ENCODE data around the gene MIF. TPM values are rescaled to one million over a fixed set of nuclear protein-coding genes. Genes with fewer than 3 reads are reported as not detected.

Gene MIF
- total RNA-seq, 1 donor from 2014 or later = 1,136 TPM

GRCh38 chr22:23884140-23884539 is 10.0 kb upstream of the MIF start:
- Mint-ChIP-seq H3K4me3 (no peak overlapping the region), H3K27ac (no peak overlapping the region), H3K27me3 (ENCODE audit: insufficient read depth) (no peaks in the 10 kb centered on the region), H3K36me3 (ENCODE audit: low read depth) (no peaks in the 10 kb centered on the region), H3K9me3 (no peaks in the 10 kb centered on the region), H3K4me1 (ENCODE audit: low read depth) (no peaks in the 10 kb centered on the region)
- DNase-seq (ENCODE audit: low spot score) = no peak
- intact Hi-C loops (cut with micrococcal nuclease) = no loop called here

DNA sequence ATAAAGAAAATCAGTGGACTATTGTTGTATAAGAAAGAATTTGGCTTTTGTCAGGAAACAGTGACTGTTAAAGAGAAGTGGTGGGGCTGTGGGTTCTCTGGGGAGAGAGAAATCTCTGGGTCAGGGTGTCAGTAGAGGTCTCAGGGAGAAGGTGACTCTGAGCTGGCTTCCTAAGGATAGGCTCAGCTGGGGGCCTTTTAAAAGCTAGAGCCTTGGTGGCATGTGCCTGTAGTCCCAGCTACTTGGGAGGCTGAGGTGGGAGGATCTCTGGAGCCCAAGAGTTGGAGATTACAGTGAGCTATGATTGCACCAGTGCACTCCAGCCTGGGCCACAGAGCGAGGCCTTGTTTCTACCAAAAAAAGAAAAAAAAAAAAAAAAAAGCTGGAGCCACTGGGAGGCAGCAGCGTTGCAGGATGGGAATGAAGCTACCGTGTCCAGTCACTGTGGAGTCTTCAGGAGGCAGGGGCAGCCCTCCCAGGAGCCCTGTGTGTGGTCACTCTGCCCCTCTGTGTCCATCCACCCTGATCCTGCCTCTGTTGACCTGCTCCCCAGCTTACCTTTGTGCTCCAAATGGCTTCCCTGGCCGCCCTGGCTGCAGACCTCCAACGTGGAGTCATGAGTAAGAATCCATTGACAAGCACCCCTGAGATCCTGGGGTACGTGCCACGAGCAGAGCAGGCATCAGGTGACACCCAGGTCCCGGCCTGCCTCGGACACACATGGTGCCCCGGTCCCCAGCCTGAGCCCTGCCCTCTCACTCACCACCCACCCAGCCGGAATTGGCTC is 5.4 kb upstream of the MIF start:
- Mint-ChIP-seq H3K9me3 (no peaks in the 10 kb centered on the region), H3K27ac (no peak overlapping the region), H3K36me3 (ENCODE audit: low read depth) (no peaks in the 10 kb centered on the region), H3K4me3 (no peak overlapping the region), H3K27me3 (ENCODE audit: insufficient read depth) (no peaks in the 10 kb centered on the region), H3K4me1 (ENCODE audit: low read depth) (peaks cover 13% of the 10 kb centered on the region)
- intact Hi-C loops (cut with micrococcal nuclease) = no loop called here
- DNase-seq (ENCODE audit: low spot score) = no peak

DNA sequence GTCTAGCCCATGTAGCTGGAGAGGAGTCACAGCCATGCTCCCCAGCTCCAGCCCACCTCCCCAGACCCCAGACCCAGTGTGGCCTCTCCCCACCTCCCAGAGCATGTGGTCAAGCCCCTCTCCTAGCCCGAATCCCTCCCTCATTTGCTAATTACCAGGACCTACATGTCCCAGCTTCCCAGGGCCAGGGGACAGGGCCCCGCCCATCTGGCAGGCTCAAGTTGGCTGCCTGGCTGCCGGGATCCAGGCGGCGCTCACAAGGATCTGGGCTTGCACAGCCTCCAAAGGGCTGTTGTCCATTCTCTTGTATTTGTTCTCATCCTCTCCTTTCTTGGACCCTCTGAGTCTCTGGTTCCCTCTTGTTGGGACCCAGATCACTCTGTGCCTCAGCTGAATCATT is 4.6 kb upstream of the MIF start:
- DNase-seq (ENCODE audit: low spot score) = no peak
- Mint-ChIP-seq H3K9me3 (no peaks in the 10 kb centered on the region), H3K36me3 (ENCODE audit: low read depth) (no peaks in the 10 kb centered on the region), H3K27me3 (ENCODE audit: insufficient read depth) (no peaks in the 10 kb centered on the region), H3K27ac (no peak overlapping the region), H3K4me3 (no peak overlapping the region), H3K4me1 (ENCODE audit: low read depth) (peaks cover 15% of the 10 kb centered on the region)
- intact Hi-C loops (cut with micrococcal nuclease) = no loop called here

GRCh38 chr22:23891726-23892125 is 2.5 kb upstream of the MIF start:
- no peak for DNase-seq (ENCODE audit: low spot score)
- intact Hi-C loops (cut with micrococcal nuclease) = no loop called here
- Mint-ChIP-seq H3K4me3 (no peak overlapping the region), H3K36me3 (ENCODE audit: low read depth) (peaks cover 9% of the 10 kb centered on the region), H3K9me3 (no peaks in the 10 kb centered on the region), H3K4me1 (ENCODE audit: low read depth) (peaks cover 22% of the 10 kb centered on the region), H3K27me3 (ENCODE audit: insufficient read depth) (no peaks in the 10 kb centered on the region), H3K27ac (no peak overlapping the region)

DNA sequence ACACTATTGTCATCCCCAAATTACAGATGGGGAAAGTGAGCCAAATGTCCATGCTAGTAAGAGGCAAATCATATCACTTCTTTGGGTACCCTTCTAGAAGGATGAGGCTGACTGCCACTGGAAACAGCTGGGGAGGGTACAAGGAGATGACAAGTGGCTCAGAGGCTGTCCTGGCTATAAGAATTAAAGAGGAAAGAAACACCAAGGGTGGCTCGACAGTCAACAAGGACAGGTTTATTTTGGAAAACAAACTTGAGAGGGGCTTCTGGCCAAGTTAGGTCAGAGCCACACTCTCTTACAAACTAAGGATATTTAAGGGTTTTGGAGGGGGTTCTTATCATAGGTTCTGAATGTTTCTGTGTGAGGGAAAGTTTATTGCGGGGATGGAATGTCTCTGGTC is 2.1 kb upstream of the MIF start:
- intact Hi-C loops (cut with micrococcal nuclease) = no loop called here
- H3K36me3 Mint-ChIP-seq (ENCODE audit: low read depth) = peaks cover 13% of the 10 kb centered on the region
- H3K27ac Mint-ChIP-seq = peak overlapping the region; percentile 99
- peak overlapping the region; percentile 57 for H3K4me3 Mint-ChIP-seq
- H3K4me1 Mint-ChIP-seq (ENCODE audit: low read depth) = peaks cover 22% of the 10 kb centered on the region
- H3K9me3 Mint-ChIP-seq = no peaks in the 10 kb centered on the region
- DNase-seq (ENCODE audit: low spot score) = no peak
- no peaks in the 10 kb centered on the region for H3K27me3 Mint-ChIP-seq (ENCODE audit: insufficient read depth)

DNA sequence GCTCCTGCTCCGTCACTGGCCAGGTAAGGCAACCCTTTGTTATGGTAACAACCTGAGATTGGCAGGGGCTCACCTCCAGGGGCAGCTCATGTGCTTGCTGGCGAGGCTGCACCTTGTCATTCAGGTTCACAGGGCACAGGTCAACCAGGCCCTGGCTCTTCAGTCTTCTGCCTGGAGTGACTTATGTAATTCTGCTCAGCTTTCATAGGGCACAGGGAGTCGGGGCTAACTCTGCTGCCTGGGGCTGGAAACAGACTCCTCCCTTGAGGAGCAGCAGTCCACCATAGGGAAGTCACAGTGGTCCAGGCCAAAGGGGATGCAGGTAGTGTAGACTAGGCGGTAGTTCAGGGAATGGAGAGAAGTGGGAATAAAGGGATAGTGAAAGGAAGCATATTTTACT is 1.5 kb upstream of the MIF start:
- H3K4me1 Mint-ChIP-seq (ENCODE audit: low read depth) = peaks cover 22% of the 10 kb centered on the region
- intact Hi-C loops (cut with micrococcal nuclease) = no loop called here
- peak overlapping the region; percentile 99 for H3K27ac Mint-ChIP-seq
- H3K9me3 Mint-ChIP-seq = no peaks in the 10 kb centered on the region
- DNase-seq (ENCODE audit: low spot score) = no peak
- peaks cover 17% of the 10 kb centered on the region for H3K36me3 Mint-ChIP-seq (ENCODE audit: low read depth)
- peak overlapping the region; percentile 98 for H3K4me3 Mint-ChIP-seq
- no peaks in the 10 kb centered on the region for H3K27me3 Mint-ChIP-seq (ENCODE audit: insufficient read depth)

GRCh38 chr22:23893121-23893944 is 850 bp upstream of the MIF start:
- intact Hi-C loops (cut with micrococcal nuclease) = no loop called here
- no peaks in the 10 kb centered on the region for H3K9me3 Mint-ChIP-seq
- no peak for DNase-seq (ENCODE audit: low spot score)
- peaks cover 22% of the 10 kb centered on the region for H3K4me1 Mint-ChIP-seq (ENCODE audit: low read depth)
- H3K27ac Mint-ChIP-seq = peak overlapping the region; percentile 99
- peaks cover 21% of the 10 kb centered on the region for H3K36me3 Mint-ChIP-seq (ENCODE audit: low read depth)
- no peaks in the 10 kb centered on the region for H3K27me3 Mint-ChIP-seq (ENCODE audit: insufficient read depth)
- H3K4me3 Mint-ChIP-seq = peak overlapping the region; percentile 98

DNA sequence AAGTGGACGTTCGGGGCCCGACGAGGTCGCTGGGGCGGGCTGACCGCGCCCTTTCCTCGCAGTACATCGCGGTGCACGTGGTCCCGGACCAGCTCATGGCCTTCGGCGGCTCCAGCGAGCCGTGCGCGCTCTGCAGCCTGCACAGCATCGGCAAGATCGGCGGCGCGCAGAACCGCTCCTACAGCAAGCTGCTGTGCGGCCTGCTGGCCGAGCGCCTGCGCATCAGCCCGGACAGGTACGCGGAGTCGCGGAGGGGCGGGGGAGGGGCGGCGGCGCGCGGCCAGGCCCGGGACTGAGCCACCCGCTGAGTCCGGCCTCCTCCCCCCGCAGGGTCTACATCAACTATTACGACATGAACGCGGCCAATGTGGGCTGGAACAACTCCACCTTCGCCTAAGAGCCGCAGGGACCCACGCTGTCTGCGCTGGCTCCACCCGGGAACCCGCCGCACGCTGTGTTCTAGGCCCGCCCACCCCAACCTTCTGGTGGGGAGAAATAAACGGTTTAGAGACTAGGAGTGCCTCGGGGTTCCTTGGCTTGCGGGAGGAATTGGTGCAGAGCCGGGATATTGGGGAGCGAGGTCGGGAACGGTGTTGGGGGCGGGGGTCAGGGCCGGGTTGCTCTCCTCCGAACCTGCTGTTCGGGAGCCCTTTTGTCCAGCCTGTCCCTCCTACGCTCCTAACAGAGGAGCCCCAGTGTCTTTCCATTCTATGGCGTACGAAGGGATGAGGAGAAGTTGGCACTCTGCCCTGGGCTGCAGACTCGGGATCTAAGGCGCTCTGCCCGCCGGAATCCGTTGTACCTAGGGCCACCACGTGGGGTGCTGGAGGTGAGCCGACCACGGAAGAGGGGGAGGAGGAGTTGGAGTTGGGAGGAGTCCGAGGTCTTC is 771 bp downstream of the MIF start:
- no peaks in the 10 kb centered on the region for H3K27me3 Mint-ChIP-seq (ENCODE audit: insufficient read depth)
- peaks cover 5% of the 10 kb centered on the region for H3K9me3 Mint-ChIP-seq
- H3K36me3 Mint-ChIP-seq (ENCODE audit: low read depth) = peaks cover 32% of the 10 kb centered on the region
- DNase-seq (ENCODE audit: low spot score) = peak; percentile 63
- intact Hi-C loops (cut with micrococcal nuclease) = loop anchor here (1.0 to 2.0 kb wide), 5 partner anchors 19 to 660 kb away; partner anchors contain the start of genes DERL3, GUCD1, SLC2A11 and SNRPD3
- peaks cover 22% of the 10 kb centered on the region for H3K4me1 Mint-ChIP-seq (ENCODE audit: low read depth)
- peak overlapping the region; percentile 98 for H3K4me3 Mint-ChIP-seq
- peak overlapping the region; percentile 92 for H3K27ac Mint-ChIP-seq

- Mint-ChIP-seq H3K27ac (peak overlapping the region; percentile 92), H3K4me1 (ENCODE audit: low read depth) (peaks cover 22% of the 10 kb centered on the region), H3K4me3 (peak overlapping the region; percentile 98), H3K36me3 (ENCODE audit: low read depth) (peaks cover 34% of the 10 kb centered on the region), H3K27me3 (ENCODE audit: insufficient read depth) (peaks cover 2% of the 10 kb centered on the region), H3K9me3 (peaks cover 6% of the 10 kb centered on the region)
- no peak for DNase-seq (ENCODE audit: low spot score)
- intact Hi-C loops (cut with micrococcal nuclease) = loop anchor here (2.0 kb wide), 2 partner anchors 39 to 659 kb away; partner anchors contain the start of genes GUCD1, SLC2A11 and SNRPD3
Measured at GRCh38 chr22:23895599-23896144, 1.5 kb downstream of the MIF start.

DNA sequence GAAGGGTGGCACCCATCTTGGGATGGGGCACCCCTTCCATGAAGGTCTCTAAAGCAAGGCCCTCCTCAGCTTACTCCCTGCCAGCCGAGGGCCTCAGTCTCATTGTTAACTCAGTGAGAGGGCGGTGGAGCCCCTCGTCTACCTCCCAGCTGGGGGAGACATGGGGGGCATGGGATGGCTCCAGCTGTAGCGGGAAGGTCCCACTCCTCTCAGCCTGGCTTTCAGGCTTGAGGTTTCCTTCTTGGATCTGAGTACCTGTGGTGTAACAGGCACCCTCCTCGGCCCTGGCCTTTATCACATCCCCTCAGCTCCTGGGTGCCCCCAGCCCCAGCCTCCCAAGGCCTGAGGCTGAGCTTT is 2.0 kb downstream of the MIF start:
- H3K4me1 Mint-ChIP-seq (ENCODE audit: low read depth) = peaks cover 22% of the 10 kb centered on the region
- H3K36me3 Mint-ChIP-seq (ENCODE audit: low read depth) = peaks cover 34% of the 10 kb centered on the region
- peaks cover 2% of the 10 kb centered on the region for H3K27me3 Mint-ChIP-seq (ENCODE audit: insufficient read depth)
- peak overlapping the region; percentile 98 for H3K4me3 Mint-ChIP-seq
- DNase-seq (ENCODE audit: low spot score) = no peak
- H3K9me3 Mint-ChIP-seq = peaks cover 11% of the 10 kb centered on the region
- H3K27ac Mint-ChIP-seq = no peak overlapping the region
- intact Hi-C loops (cut with micrococcal nuclease) = no loop called here

GRCh38 chr22:23896523-23897186 is 2.5 kb downstream of the MIF start:
- peak overlapping the region; percentile 98 for H3K4me3 Mint-ChIP-seq
- intact Hi-C loops (cut with micrococcal nuclease) = no loop called here
- peaks cover 11% of the 10 kb centered on the region for H3K9me3 Mint-ChIP-seq
- no peak for DNase-seq (ENCODE audit: low spot score)
- peaks cover 22% of the 10 kb centered on the region for H3K4me1 Mint-ChIP-seq (ENCODE audit: low read depth)
- peaks cover 34% of the 10 kb centered on the region for H3K36me3 Mint-ChIP-seq (ENCODE audit: low read depth)
- no peak overlapping the region for H3K27ac Mint-ChIP-seq
- peaks cover 2% of the 10 kb centered on the region for H3K27me3 Mint-ChIP-seq (ENCODE audit: insufficient read depth)

DNA sequence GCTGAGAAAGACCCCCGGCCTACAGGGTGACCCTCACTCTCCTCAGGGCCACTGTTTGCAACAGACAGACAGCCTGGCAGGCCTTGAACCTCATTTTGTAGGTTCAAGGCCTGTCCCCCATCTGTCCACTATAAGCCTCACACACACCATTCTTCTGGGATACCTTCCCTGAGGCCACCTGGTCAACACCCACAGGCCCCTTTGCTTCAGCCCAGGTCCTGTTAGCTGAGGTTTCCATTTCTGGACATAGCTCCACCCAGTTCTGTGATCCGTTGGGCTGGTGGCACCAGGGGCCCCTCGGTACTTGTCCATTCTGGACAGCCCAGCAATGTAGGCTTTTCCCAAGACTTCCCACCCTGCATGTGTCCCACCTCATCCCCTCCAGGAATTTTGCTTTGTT is 3.1 kb downstream of the MIF start:
- Mint-ChIP-seq H3K27me3 (ENCODE audit: insufficient read depth) (peaks cover 4% of the 10 kb centered on the region), H3K4me1 (ENCODE audit: low read depth) (peaks cover 22% of the 10 kb centered on the region), H3K9me3 (peaks cover 11% of the 10 kb centered on the region), H3K4me3 (peak overlapping the region; percentile 78), H3K27ac (peak overlapping the region; percentile 34), H3K36me3 (ENCODE audit: low read depth) (peaks cover 34% of the 10 kb centered on the region)
- intact Hi-C loops (cut with micrococcal nuclease) = no loop called here
- DNase-seq (ENCODE audit: low spot score) = no peak
